HG02870 (cell line): Measurements from ENCODE around the gene DAGLA.
"Not testable (repeated sequence)": the region's sequence is repeated elsewhere in the genome, so short reads cannot be mapped to it uniquely, and the experiment has no call there.

ENCODE experiments used
- ATAC-seq: cut with Tn5 transposase; IDR thresholded peaks from one replicate; pipeline ENCODE4 v1.9.1; 2021; ENCODE audit warnings: mild to moderate bottlenecking, moderate library complexity; ENCODE audit not compliant: unreplicated experiment

Gene DAGLA

DNA sequence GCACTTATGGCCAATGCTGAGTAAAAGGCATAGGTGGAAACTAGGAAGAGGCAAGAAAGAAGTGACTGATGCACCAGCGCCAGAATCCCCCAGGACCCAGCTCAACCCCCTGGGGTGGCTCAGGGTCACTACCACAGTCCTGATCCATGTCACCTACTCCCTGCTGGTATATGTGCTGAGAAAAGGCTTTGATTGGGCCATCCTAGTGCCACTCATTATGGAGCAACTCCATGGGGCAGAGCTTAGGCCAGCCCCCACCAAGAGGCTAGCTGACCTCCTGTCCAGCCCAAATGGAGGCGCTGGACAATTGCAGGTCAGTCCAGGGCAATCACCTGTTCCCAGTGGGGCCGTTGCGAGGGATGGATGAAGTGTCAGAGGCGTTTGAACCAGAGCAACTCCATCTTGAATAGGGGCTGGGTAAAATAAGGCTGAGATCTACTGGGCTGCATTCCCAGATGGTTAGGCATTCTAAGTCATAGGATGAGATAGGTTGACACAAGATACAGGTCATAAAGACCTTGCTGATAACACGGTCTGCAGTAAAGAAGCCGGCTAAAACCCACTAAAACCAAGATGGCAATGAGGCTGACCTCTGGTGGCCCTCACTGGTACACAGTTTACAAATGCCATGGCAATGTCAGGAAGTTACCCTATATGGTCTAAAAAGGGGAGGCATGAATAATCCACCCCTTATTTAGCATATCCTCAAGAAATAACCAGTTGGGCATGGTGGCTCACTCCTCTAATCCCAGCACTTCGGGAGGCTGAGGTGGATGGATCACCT is 20.6 kb upstream of the DAGLA start:
- no peak for ATAC-seq

GRCh38 chr11:61660997-61661396 is 19.2 kb upstream of the DAGLA start:
- ATAC-seq: not testable (repeated sequence)

DNA sequence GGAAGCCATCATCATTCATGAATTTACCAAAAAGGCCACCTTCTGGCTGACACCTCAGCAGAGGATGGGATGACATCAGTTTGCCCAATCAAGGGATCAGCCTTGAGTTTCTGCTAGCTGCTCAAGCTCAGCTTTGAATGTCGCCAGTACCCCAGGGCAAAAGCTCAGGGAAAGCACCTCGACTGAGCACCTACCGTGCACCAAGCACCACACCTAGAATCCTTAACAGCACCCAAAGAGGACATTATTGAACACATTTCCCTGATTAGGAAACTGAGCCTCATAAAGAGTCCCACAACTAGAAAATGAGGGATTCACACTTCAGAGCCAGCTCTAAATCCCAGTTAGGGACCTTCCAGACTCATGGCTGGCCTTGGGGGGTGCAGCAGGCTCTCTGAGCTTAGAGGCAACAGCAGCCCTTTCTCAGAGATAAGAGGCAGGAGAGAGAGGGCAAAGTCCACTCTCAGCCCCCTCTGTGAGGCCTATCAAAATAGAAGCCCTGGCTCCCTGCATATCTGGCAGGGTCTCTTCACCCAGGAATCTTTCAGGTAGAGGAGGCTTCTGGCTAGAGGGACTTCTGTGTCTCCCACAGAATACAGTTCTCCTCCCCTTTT is 13.4 kb upstream of the DAGLA start:
- ATAC-seq: no peak

DNA sequence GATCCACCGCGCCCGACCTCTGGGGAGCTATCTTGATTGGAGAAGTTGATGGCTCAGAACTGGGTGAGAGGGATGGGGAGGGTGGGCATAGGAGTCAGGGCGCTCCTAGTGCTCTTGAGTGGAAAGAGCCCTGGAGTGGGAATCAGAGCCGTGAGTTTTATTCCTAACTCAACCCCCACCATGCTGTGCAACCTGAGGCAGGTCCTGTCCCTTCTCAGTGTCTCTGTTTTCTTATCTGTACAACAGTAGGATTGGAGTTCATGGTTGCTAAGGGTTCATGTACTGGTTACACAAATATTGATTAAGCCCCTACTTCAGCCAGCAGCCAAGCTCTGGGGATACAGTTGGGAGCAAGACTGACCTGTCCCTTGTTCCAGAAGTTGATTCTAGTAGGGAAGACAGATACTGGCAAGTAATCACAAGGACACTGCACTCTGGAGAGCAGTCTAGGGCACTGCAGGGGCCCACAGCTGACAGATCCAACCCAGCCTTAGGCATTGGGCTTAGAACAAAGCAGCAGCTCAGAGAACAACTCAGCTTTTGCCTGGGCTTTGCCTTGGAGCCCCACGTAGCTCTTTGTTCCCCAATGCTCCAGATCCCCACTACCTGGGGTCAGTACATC is 12.4 kb upstream of the DAGLA start:
- ATAC-seq: no peak

- no peak for ATAC-seq
These were observed 10.8 kb upstream of the DAGLA start for GRCh38 chr11:61669417-61669816.

DNA sequence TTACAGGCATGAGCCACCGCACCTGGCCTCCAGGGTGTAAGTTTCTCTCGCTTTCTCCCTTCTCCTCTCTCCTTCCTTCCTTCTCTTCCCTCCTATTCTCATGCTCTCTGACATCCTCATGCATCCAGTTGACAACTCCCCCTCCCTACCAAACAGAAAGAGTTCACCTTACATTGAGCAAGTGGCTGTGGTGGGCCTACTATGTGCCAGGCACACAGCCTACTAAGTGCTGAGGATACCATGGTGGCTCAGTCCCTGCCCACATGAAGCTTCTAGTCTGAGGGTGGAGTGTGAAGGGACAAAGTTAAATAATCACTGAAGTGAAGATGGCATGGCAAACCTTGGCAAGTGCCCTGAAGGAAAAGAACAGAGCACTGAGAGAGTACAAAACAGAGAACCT is 9.6 kb upstream of the DAGLA start:
- no peak for ATAC-seq

DNA sequence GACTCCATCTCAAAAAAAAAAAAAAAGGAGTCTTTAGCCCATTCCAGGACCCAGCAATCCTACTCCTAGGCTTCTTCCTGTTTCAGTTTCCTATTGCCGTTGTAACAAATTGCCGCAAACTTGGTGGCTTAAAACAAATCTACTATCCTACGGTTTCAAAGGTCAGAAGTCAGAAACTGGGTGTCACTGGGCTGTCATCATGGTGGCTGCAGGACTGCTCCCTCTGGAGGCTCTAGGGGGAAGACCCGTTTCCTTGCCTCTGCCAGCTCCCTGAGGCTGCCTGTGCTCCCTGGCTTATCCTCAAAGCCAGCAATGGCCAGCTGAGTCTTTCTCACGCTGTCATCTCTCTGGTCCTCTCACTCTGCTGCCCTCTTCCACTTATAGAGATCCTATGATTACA is 8.7 kb upstream of the DAGLA start:
- ATAC-seq: no peak

DNA sequence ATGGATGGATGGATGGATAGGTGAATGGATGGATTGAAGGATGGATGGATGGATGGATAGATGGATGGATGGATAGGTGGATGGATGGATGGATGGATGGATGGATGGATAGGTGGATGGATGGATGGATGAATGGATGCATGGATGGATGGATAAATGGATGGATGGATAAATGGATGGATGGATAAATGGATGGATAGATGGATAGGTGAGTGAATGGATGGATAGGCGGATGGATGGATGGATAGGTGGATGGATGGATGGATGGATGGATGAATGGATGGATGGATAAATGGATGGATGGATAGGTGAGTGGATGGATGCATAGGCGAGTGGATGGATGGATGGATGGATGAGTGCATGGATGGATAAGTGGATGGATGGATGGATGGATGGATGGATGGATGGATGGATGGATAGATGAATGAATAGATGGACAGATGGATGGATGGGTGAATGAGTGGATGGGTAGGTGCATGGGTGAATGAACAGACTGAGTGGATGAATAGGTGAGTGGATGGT is 6.2 kb upstream of the DAGLA start:
- not testable (repeated sequence) for ATAC-seq

GRCh38 chr11:61675826-61676225 is 4.4 kb upstream of the DAGLA start:
- ATAC-seq: no peak

- no peak for ATAC-seq
These were observed 895 bp upstream of the DAGLA start for GRCh38 chr11:61679296-61679695.

DNA sequence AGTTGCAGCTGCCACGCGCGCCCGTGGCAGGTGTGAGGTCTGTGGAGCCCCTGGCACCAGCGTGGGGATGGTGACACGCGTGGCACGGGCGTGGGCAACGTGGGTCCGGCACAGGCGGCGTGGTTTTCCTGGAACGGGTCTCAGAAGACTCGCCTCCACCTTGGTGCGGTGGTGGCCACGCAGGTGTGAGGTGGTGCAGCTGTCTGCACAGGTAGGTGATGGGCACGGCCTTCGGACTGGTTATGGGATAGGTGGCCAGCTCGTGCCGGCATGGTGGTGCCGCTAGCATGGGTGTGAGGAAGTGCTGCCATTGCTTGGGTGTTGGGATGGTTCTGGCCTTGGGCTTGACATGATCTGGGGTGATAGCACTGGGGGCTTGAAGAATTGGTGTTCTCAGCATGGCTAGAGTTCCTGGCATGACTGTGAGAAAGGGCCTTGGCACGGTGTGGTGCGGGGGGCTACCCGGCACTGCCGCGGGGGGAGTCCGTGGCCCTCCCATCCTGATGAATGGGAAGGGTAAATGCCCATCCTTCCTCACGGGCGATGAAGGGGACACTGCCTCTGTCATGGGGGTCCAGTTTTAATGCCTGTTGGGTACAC is 531 bp downstream of the DAGLA start:
- no peak for ATAC-seq

- ATAC-seq: no peak
These were observed 2.0 kb downstream of the DAGLA start for GRCh38 chr11:61682093-61682732.

DNA sequence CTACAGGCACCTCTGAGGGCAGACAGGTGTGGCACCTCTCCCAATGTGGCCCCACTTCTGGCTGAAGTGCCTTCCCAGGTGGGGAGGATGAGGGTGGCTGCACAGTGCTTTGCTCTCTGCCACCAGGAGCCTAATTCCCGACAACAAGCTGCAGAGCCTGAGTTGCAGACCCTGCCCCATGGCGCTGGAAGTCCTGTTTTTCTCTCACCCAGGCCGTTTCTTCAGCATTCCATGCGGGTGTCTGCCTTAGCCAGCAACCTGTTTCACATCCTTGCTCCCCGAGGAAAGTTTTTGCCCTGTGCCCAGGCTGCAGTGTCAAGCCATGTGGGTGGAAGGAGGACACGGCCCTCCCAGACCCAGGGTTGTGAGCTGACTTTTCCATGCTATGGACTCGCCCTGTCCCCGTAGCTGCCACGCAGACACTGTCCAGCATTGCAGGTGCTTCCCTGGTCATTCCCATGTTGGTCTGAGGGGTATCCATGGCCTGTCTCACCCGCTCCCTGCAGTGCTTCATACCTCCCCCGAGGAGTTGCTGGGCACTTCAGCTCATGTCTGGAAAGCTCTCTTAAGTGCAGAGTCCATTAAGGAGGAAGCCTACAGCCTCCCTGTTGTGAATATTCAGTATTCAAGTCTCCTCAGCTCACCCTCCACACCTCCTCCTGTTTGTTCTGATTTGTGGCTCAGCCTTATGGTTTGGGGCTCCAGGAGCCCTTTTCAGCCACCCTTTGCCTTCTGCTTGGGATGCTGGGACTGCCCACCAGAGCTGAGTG is 2.9 kb downstream of the DAGLA start:
- ATAC-seq: no peak

- no peak for ATAC-seq
These were observed 4.0 kb downstream of the DAGLA start for GRCh38 chr11:61683961-61684869.

GRCh38 chr11:61684870-61685616 is 4.9 kb downstream of the DAGLA start:
- ATAC-seq: no peak

DNA sequence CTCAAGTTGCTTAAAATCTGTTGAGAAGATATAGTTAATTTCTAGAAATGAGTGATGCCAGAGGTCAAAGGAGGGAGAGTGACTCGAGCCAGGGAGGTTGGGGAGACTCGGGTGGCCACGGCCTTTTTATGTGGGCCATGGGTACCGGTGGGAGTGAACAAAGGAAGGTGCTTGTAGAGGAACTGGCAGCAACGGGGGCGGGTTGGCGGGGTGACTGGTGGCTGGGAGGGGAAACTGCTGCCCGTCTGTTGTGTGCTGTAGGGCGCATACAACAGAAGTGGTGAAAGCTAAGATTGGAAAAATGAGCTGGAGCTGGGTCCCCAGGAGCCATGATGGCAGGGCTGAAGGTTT is 5.4 kb downstream of the DAGLA start:
- ATAC-seq: no peak

DNA sequence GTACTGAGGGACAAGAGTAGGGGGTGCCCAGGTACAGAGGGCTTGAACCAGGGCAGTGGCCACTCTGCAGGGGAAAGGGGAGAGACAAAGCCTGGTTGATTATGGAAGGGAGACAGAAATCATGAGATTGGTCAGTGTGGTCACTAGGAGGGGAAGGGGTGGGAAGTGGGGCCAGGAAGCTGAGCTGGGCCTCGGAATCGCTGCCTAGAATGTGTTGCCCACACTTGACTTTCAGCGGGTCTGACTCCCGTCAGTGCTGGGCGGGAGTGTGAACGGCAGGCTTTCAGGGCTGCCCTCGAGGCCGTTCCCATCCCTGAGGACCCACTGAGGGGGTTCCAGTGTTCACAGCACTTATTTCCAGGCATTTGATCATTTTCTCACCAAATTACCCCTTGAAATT is 5.9 kb downstream of the DAGLA start:
- no peak for ATAC-seq

- no peak for ATAC-seq
These were observed 6.3 kb downstream of the DAGLA start for GRCh38 chr11:61686469-61686868.

DNA sequence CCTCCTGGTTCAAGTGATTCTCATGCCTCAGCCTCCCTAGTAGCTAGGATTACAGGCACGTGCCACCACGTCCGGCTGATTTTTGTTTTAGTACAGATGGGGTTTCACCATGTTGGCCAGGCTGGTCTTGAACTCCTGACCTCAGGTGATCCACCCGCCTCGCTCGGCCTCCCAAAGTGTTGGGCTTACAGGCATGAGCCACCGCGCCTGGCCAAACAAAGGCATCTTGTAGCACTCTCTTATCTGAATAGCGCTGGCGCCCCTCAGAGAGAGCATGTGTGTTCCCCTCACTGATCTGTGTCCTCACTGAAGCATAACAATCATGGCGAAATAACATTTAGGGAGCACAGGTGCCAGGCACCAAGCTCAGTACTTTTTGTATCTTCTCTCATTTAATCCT is 7.2 kb downstream of the DAGLA start:
- no peak for ATAC-seq
